Activated T-helper 1 cell treated with anti-CD3 and anti-CD28 coated beads, Interleukin-12 subunit alpha, Interleukin-12 subunit beta, Interleukin-2, Interleukin-4 antibody, amounts not matched to agents 30 ng/mL and 10 ng/mL and 1 ng/mL, durations not matched to agents 14 hours and 24 hours and 36 hours (primary cell): ENCODE measurements around the gene HCFC2. TPM values are rescaled to one million over a fixed set of nuclear protein-coding genes. Genes with fewer than 3 reads are reported as not detected.
A peak's percentile ranks its signal among the peaks of the same experiment; 100 is the strongest.

Experiments used
- DNase-seq: peaks from one replicate; pipeline ENCODE4 v3.0.0; 2021; ENCODE audit warnings: low spot score
- H3K27ac Mint-ChIP-seq: one replicate; pipeline ENCODE4 v1.8.0; 2021; ENCODE audit warnings: mild to moderate bottlenecking, mixed read lengths
- H3K27me3 Mint-ChIP-seq: one replicate; pipeline ENCODE4 v1.8.0; 2022; ENCODE audit warnings: mild to moderate bottlenecking, moderate library complexity, mixed read lengths; ENCODE audit not compliant: insufficient read depth
- H3K36me3 Mint-ChIP-seq: one replicate; pipeline ENCODE4 v1.8.0; 2021; ENCODE audit warnings: low read depth, mixed read lengths
- H3K4me1 Mint-ChIP-seq: one replicate; pipeline ENCODE4 v1.8.0; 2021; ENCODE audit warnings: low read depth, mixed read lengths
- H3K4me3 Mint-ChIP-seq: one replicate; pipeline ENCODE4 v1.8.0; 2021; ENCODE audit warnings: mild to moderate bottlenecking, moderate library complexity, mixed read lengths
- H3K9me3 Mint-ChIP-seq: one replicate; pipeline ENCODE4 v1.8.0; 2021; ENCODE audit warnings: mixed read lengths
- intact Hi-C: fragments of 100-400 bp; cut with micrococcal nuclease; formaldehyde crosslinking; loops from one replicate; pipeline ENCODE4 v1.15.1; 2024
- total RNA-seq: library from RNA; stranded (reverse); gene quantifications from 2 replicates; pipeline ENCODE4 v1.2.3, GENCODE V29; 2022

HCFC2 gene
- total RNA-seq, 1 donor from 2014 or later, result 8.5 TPM

DNA sequence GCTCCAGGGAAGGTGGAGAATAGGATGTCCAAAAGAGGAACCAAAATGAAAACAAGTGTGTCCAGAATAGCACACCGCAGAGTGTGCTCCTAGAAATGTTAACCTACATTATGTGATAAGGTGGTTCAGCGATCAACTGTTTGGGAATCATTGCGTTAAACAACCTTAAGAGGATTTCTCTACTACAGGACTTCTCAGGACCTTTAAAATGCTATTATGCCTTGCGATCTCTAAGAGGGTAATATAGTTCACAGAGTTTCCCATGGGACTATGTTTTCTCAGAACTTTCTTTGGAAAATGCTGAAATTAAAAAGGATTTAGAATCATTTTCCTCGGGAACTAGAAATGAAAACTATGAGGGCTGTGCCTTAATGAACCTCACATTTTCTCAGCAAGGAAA, 16.2 kb upstream of the HCFC2 start:
- intact Hi-C loops, result no loop called here
- Mint-ChIP-seq H3K4me3 (no peak overlapping the region), H3K27me3 (peaks cover 45% of the 10 kb centered on the region), H3K9me3 (no peaks in the 10 kb centered on the region), H3K27ac (no peak overlapping the region), H3K36me3 (no peaks in the 10 kb centered on the region), H3K4me1 (peaks cover 7% of the 10 kb centered on the region)
- no peak for DNase-seq

DNA sequence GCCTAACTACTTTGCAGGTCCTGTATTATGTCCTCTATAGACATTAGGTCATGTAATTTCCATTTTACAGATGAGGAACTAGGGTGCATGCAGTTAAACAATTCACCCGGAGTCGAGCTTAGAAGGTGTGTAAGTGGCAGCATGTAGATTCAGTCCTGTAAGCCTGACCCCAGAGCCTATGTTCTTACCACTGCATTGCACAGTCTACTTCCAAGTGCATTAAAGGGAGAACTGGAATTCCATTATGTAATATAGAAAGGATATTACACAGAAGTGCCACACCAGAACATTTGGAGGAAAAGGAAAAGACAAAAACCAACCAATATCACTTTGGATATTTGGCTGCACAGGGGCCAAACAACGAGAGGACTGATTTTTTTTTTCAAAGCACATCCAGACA, 15.5 kb upstream of the HCFC2 start:
- intact Hi-C loops, result no loop called here
- Mint-ChIP-seq H3K4me1 (peaks cover 7% of the 10 kb centered on the region), H3K36me3 (no peaks in the 10 kb centered on the region), H3K9me3 (no peaks in the 10 kb centered on the region), H3K27ac (no peak overlapping the region), H3K4me3 (no peak overlapping the region), H3K27me3 (peaks cover 46% of the 10 kb centered on the region)
- DNase-seq, result no peak

DNA sequence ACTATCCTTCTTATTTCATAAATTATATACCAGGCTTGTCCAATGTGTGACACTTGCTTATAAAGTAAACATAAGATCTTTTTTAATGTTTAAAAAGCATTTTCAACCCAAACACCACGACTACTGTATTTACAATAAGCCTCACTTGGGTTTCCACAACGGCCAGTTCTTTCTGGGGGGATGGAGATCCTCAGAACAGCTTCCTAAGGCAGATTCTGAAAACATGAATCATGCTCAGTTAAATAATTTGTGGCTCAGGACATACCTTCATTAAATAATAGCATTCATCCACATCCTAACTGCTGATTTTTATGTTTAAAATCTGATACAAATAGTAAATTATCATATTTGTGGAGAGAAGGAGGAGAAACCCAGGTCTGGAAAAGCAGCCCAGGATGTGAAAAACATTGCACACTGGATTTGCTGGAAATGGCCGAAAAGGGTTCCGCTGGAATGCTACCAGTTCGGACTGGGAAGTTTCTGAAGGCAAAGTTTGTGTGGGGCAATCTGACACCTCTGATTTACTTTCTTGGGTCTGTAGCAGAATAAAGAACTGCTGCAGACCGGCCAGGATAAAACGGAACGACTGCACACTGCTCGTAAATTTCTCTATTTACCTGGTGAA, 14.9 kb upstream of the HCFC2 start:
- Mint-ChIP-seq H3K4me1 (peaks cover 7% of the 10 kb centered on the region), H3K4me3 (no peak overlapping the region), H3K9me3 (no peaks in the 10 kb centered on the region), H3K27me3 (peaks cover 46% of the 10 kb centered on the region), H3K36me3 (no peaks in the 10 kb centered on the region), H3K27ac (no peak overlapping the region)
- no peak for DNase-seq
- intact Hi-C loops, result no loop called here

DNA sequence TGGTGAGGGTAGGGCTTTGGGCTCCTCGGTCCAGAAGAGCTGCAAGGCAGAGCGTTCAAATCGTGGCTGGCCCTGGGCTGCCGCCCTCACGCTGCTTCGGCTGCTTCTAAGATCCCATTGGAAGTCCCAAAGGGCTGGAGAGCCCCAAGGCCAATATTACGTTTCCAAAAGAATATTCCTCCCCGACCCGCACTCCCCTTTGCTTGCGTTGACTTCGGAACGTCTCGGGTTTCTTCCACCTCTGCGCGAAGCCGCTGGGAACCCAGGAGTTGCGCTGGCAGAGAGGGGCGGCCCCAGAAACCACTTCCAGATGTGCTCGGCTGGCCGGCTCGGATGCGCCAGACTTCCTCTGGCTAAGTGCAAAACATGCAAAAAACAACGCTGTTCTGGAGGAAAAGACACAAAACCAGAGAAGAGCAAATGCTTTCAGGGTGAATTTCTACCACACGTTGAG, 14.4 kb upstream of the HCFC2 start, which contains the start of gene GLT8D2:
Gene GLT8D2 (minus strand): TSS at position 285 of the 454 bp plus-strand sequence. CDS start 30,539 bp downstream, outside the sequence.
- H3K27ac Mint-ChIP-seq, result no peak within 1 kb of the TSS
- H3K27me3 Mint-ChIP-seq, result peaks cover 52% of the 10 kb centered on the region
- no peak for DNase-seq
- no peak within 1 kb of the TSS for H3K4me3 Mint-ChIP-seq
- peaks cover 7% of the 10 kb centered on the region for H3K4me1 Mint-ChIP-seq
- intact Hi-C loops, result no loop called here
- no peaks in the 10 kb centered on the region for H3K36me3 Mint-ChIP-seq
- H3K9me3 Mint-ChIP-seq, result no peaks in the 10 kb centered on the region

DNA sequence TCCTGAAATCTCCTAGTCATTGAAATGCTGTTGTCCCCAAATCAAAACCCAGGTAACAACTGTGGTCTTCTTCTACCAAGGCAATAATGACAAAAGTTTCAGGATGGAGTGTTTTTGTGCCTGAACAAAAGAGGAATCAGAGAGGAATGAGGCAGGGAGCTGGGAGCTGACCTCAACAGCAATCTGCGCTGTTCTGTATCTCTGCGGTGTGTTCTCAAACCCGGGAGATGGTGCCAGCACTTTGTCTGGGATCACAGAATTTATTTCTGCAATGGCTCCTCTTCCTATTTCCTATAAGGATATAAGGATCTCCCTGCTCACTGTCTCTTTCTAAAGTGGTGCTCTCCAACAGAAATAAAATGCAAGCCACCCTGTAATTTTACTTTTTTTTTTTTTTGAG, 13.9 kb upstream of the HCFC2 start:
- Mint-ChIP-seq H3K27me3 (peaks cover 53% of the 10 kb centered on the region), H3K36me3 (no peaks in the 10 kb centered on the region), H3K4me3 (no peak overlapping the region), H3K4me1 (peaks cover 7% of the 10 kb centered on the region), H3K9me3 (no peaks in the 10 kb centered on the region), H3K27ac (no peak overlapping the region)
- no peak for DNase-seq
- intact Hi-C loops, result no loop called here

DNA sequence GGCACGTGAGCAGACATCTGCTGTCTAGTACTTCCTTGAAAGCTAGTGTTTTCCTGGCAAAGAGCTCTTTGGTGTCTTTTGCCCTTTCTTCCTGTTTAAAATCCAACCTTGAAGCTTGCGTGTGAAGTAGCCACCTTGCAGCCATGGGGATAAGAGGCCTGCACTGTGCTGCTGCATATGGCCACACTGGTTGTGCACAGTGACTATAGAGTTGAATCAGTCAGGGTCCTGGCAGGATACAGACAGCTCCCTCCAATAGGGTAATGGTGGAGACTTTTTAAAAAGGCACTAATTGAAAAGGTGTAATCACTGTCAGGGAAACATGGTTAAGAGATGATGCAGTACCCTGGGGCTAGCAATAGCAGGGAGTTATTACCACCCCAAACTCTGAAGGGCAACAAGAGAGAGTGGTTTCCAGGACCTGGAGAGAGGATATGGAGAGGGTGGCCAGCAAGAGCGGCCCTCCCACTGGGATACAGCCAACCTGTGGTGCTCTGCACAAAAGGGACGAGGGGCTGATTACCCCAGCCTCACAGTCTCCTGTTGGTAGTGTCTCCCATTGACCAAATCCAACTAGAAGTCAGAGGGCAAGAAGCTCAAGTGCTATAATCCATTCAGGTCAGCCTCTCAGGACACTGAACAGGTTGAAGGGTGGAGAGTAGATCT, 9.5 kb upstream of the HCFC2 start:
- Mint-ChIP-seq H3K4me3 (no peak overlapping the region), H3K4me1 (peaks cover 7% of the 10 kb centered on the region), H3K36me3 (no peaks in the 10 kb centered on the region), H3K27me3 (peaks cover 56% of the 10 kb centered on the region), H3K9me3 (no peaks in the 10 kb centered on the region), H3K27ac (no peak overlapping the region)
- no peak for DNase-seq
- intact Hi-C loops, result no loop called here

DNA sequence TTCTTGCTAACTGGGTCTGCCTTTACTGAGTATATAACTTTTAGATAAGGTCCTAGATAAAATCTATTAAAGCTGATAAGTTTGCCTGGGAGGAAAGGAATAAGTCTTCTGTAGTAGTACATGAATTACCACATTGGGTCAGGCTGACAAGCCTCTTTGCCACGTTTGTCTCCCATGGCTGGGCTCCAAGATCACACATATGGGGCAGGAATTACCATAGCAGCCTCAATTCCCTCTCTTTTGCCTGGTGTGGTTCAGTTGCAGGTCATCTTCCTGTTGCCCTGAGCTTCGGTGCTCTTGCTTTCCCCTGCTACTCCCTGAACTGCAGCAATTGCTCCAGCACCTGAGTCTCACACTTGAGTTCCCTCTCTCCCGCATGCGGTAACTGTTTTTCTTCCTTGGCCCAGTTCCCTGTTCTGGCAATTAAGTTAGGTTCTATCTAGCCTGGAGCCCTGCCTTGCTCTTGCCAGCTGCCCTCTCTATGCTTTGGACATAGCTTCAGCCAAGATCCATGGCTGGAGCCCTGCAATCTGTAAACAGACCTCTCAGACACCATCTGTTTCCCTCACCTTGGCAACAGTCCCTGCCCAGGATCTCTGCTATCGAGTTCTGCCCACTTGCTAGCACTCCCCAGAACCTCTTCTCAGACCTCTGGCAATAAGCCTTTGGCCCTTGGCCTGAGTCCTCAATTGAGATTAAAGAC, 8.5 kb upstream of the HCFC2 start:
- Mint-ChIP-seq H3K36me3 (no peaks in the 10 kb centered on the region), H3K9me3 (no peaks in the 10 kb centered on the region), H3K27me3 (peaks cover 56% of the 10 kb centered on the region), H3K27ac (no peak overlapping the region), H3K4me1 (peaks cover 8% of the 10 kb centered on the region), H3K4me3 (no peak overlapping the region)
- intact Hi-C loops, result no loop called here
- no peak for DNase-seq

DNA sequence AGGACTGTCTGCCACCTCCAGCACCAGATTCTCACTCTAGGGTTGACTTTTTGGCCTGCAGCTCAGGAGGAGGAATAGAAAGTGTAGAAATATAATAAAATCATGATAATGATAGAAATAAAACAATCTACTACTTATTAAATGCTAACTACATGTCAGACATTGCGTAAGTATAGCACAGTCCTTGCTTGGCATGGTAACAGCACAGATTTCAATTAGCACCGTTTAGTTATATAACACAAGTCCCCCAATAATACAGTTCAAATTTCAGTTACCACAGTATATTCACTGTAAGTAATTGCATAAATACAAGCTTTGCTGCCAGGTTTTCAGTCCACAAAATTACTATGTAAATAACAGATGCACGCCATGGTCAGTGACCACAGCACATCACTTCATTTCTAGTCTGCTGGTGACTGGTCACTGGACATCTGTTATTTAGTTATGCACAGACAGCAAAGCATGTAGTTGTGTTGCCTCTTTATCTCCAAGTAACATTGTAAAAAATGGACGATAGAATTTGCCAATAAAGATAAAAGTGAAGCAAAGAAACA, 7.8 kb upstream of the HCFC2 start:
- Mint-ChIP-seq H3K27me3 (peaks cover 57% of the 10 kb centered on the region), H3K9me3 (no peaks in the 10 kb centered on the region), H3K36me3 (no peaks in the 10 kb centered on the region), H3K4me3 (no peak overlapping the region), H3K4me1 (peaks cover 8% of the 10 kb centered on the region), H3K27ac (no peak overlapping the region)
- intact Hi-C loops, result no loop called here
- no peak for DNase-seq

DNA sequence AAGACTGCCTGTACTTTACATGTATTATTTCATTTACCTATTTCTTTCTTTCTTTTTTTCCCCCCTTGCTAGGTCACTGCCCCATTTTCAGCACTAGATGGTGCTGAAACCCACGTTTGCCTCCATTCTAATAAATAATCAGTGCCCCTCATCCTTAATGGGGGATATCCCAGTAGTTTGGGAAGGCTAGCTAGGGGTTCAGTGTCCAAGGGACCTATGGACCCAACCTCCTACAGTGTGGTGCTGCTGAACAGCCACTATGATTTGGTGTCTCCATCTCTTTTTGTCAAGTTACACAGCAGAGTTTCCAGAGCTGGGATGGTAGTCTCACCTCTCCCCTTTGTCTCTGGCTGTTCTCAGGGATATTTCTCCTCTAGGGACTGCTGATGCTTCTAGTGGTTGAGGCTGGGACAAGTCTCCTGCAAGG, 6.5 kb upstream of the HCFC2 start:
- peaks cover 54% of the 10 kb centered on the region for H3K27me3 Mint-ChIP-seq
- no peaks in the 10 kb centered on the region for H3K9me3 Mint-ChIP-seq
- no peak for DNase-seq
- intact Hi-C loops, result loop anchor here (1.0 kb wide), 1 partner anchor 52 kb away; no protein-coding TSS in a partner anchor
- no peak overlapping the region for H3K4me3 Mint-ChIP-seq
- H3K27ac Mint-ChIP-seq, result no peak overlapping the region
- peaks cover 8% of the 10 kb centered on the region for H3K4me1 Mint-ChIP-seq
- no peaks in the 10 kb centered on the region for H3K36me3 Mint-ChIP-seq

DNA sequence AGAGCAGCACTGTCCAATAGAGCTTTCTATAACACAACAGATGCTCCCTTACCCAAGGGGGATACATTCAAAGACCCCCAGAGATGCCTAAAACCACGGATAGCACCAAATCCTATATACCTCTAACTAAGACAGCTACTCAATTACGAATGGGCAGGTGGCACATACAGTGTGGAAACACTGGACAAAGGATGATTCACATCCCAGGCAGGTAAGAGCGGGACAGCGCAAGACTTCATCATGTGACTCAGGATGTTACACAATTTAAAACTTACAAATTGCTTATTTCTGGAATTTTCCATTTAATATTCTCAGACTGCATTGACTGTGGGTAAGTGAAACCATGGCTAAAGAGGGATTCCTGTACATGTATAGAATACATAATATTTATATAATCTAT, 5.5 kb upstream of the HCFC2 start:
- Mint-ChIP-seq H3K9me3 (no peaks in the 10 kb centered on the region), H3K36me3 (no peaks in the 10 kb centered on the region), H3K4me3 (no peak overlapping the region), H3K27me3 (peaks cover 51% of the 10 kb centered on the region), H3K4me1 (peaks cover 17% of the 10 kb centered on the region), H3K27ac (no peak overlapping the region)
- no peak for DNase-seq
- intact Hi-C loops, result no loop called here

DNA sequence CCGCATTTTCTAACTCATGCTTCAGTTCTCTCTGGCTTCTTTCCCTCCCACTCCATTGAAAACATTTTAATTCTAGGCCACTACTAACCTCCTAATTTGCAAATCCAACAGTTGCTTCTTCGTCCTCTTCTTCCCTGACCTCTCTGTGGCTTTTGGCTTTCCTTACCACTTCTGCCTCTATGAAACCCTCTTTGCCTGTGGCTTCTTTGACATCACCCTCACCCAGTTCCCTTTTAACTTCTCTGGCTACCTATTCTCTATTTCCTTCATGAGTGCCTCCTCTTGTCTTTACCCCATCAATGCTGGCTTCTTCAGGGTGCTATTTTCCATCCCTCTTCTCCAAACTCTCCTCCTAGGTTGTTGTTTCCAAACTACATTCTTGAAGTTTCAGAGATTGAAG, 4.4 kb upstream of the HCFC2 start:
- intact Hi-C loops, result loop anchor here (5.0 kb wide), 2 partner anchors 183 to 1047 kb away; partner anchors contain the start of gene WASHC4
- Mint-ChIP-seq H3K4me3 (no peak overlapping the region), H3K36me3 (no peaks in the 10 kb centered on the region), H3K9me3 (no peaks in the 10 kb centered on the region), H3K4me1 (peaks cover 19% of the 10 kb centered on the region), H3K27me3 (peaks cover 42% of the 10 kb centered on the region), H3K27ac (no peak overlapping the region)
- no peak for DNase-seq

DNA sequence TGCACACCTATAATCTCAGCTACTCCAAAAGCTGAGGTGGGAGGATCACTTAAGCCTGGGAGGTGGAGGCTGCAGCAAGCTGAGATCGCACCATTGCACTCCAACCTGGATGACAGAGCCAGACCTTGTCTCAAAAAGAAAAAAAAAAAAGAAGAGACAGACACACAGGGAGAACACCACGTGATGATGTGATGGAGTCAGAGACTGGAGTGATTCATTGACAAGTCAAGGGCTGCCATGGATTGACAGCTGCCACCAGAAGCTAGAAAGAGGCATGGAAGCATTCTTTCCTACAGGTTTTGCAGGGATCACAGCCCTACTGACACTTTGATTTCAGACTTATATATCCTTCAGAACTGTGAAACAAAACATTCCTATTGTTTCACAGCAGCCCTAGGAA, 3.5 kb upstream of the HCFC2 start:
- H3K4me1 Mint-ChIP-seq, result peaks cover 27% of the 10 kb centered on the region
- H3K9me3 Mint-ChIP-seq, result no peaks in the 10 kb centered on the region

DNA sequence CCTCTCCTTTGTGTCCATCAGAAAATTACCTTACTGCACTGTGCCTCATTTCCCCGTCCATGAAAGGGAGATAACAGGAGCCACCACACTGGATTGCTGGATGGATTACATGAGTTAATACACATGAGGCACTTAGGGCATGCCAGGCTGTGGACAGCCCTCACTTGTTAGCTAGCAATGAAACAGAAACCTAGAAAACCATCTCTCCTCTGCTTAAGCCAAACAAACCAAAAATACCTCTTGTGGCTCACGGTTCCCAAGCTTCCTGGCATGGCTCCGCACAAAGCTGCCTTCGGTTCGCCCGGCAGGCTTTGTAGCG, 660 bp upstream of the HCFC2 start:
- intact Hi-C loops, result loop anchor here (1.0 to 5.0 kb wide), 10 partner anchors 21 to 1267 kb away; partner anchors contain the start of genes C12orf75, HSP90B1, NFYB and NT5DC3
- peaks cover 36% of the 10 kb centered on the region for H3K4me1 Mint-ChIP-seq
- H3K27ac Mint-ChIP-seq, result peak overlapping the region; percentile 86
- DNase-seq, result no peak
- no peaks in the 10 kb centered on the region for H3K9me3 Mint-ChIP-seq
- H3K27me3 Mint-ChIP-seq, result peaks cover 25% of the 10 kb centered on the region
- H3K4me3 Mint-ChIP-seq, result peak overlapping the region; percentile 95
- peaks cover 14% of the 10 kb centered on the region for H3K36me3 Mint-ChIP-seq

More for the DNA sequence above, 3.5 kb upstream of the HCFC2 start:
- no peak overlapping the region for H3K27ac Mint-ChIP-seq
- intact Hi-C loops, result loop anchor here (5.0 kb wide), 2 partner anchors 183 to 1047 kb away; partner anchors contain the start of gene WASHC4
- DNase-seq, result no peak
- no peak overlapping the region for H3K4me3 Mint-ChIP-seq
- H3K36me3 Mint-ChIP-seq, result peaks cover 5% of the 10 kb centered on the region
- H3K27me3 Mint-ChIP-seq, result peaks cover 41% of the 10 kb centered on the region
